OCI-LY3 (cell line): ENCODE measurements around the gene C5orf47.

ENCODE experiments used
- CTCF ChIP-seq: fragments of 200-600, 300-600 bp; sonication (generic); IDR thresholded peaks from 2 replicates; pipeline ENCODE4 v1.5.1; 2014; ENCODE audit warnings: antibody characterized with exemption, low read length, low read depth
- EZH2phosphoT487 ChIP-seq: fragments of 200-600 bp; shearing (Covaris generic); IDR thresholded peaks from 2 replicates; pipeline ENCODE4 v1.6.1; 2018; ENCODE audit warnings: antibody characterized with exemption, mixed run types, low read depth

- TF ChIP-seq CTCF, result no peak
- TF ChIP-seq EZH2phosphoT487, result no peak
Observed at GRCh38 chr5:174052636-174053035, 63.7 kb downstream of the C5orf47 start.
